ENCODE data around the gene PLEKHG4B. TPM values are rescaled to one million over a fixed set of nuclear protein-coding genes. Genes with fewer than 3 reads are reported as not detected.

The PLEKHG4B gene
- total and polyA plus RNA-seq, 2 of the 4 experiments (the other 2 are of a cell fraction) = 1.1 TPM

DNA sequence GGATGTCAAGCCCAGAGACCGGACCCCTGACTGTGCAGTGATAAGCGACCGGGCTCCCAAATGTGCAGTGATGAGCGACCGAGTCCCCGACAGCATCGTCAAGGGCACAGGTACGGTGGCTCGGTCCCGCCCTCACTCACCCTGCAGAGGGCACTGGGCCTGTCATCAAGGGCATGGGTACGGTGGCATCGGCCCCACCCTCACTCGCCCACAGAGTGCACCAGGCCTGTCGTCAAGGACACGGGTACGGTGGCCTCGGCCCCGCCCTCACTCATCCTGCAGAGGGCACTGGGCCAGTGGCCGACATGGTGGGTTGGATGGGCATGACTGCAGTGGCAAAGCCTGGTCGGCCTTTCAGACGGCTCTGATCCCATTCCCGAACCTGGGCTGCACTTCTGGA is 89.6 kb downstream of the PLEKHG4B start:
- Histone ChIP-seq H3K9me3 (ENCODE audit: control insufficient read depth, insufficient read depth, low read length) (no peaks in the 10 kb centered on the region), H2BK15ac (ENCODE audit: low read depth, low read length) (no peak overlapping the region), H3K4ac (ENCODE audit: low read depth, low read length) (no peak overlapping the region), H3K27ac (ENCODE audit: insufficient read depth, low read length) (no peak overlapping the region), H3K9me1 (ENCODE audit: insufficient read depth, low read length) (0 out of 2 replicates have a peak, but pooled peaks cover 2% of the 10 kb centered on the region), H3K14ac (replicated peaks; ENCODE audit: low read depth, low read length) (no peak overlapping the region), H2BK120ac (ENCODE audit: low read depth, low read length) (no peak overlapping the region), H3K23ac (ENCODE audit: low read depth, low read length) (no peak overlapping the region), H2AFZ (replicated peaks; ENCODE audit: low read length, poor library complexity) (no peak overlapping the region), H3K4me1 (ENCODE audit: control insufficient read depth, insufficient read depth, low read length) (no peaks in the 10 kb centered on the region), H2BK5ac (ENCODE audit: low read depth, low read length, poor library complexity, severe bottlenecking) (no peak overlapping the region), H3K9ac (ENCODE audit: low read depth, low read length) (no peak overlapping the region), H3K79me1 (ENCODE audit: low read depth in 1 of 2, low read length in 2 of 2) (no peaks in the 10 kb centered on the region), H3K27me3 (ENCODE audit: control insufficient read depth, insufficient read depth, low read length) (peaks cover 16% of the 10 kb centered on the region), H3K4me2 (ENCODE audit: low read depth, low read length) (no peak overlapping the region), H4K5ac (ENCODE audit: low read depth, low read length) (no peak overlapping the region), H3K4me3 (ENCODE audit: insufficient read depth, low read depth, low read length) (no peak overlapping the region), H4K91ac (ENCODE audit: insufficient read depth, low read depth, low read length) (no peak overlapping the region), H3K56ac (ENCODE audit: extremely low read depth, insufficient read depth, low read length) (no peak overlapping the region), H2AK9ac (replicated peaks; ENCODE audit: low read depth, low read length, poor library complexity) (no peak overlapping the region), H3K36me3 (ENCODE audit: control insufficient read depth, insufficient read depth, low read length) (no peaks in the 10 kb centered on the region), H4K20me1 (ENCODE audit: insufficient read depth, low read length) (no peaks in the 10 kb centered on the region), H2AK5ac (ENCODE audit: low read depth, low read length) (no peak overlapping the region), H4K8ac (ENCODE audit: low read depth in 2 of 2, low read length in 2 of 2) (no peak overlapping the region), H2BK20ac (ENCODE audit: low read depth, low read length) (no peak overlapping the region), H3K18ac (ENCODE audit: low read depth, low read length) (no peak overlapping the region)
- no peak for ATAC-seq (ENCODE audit: low read depth)
- ChIA-PET CTCF (no interaction called here), POLR2A (ENCODE audit: unreplicated experiment) (no interaction called here)
- no TSS peak for BruUV-seq (replicated peaks)
- dilution Hi-C loops (cut with HindIII; ENCODE audit: low sequenced_read_pairs, unreplicated experiment) (no loop called here), intact Hi-C loops (cut with micrococcal nuclease) (no loop called here), in situ Hi-C loops (cut with MboI; ENCODE audit: low sequenced_read_pairs) (no loop called here)
- no peak for DNase-seq
- TF ChIP-seq CEBPB (IDR thresholded peaks at IDR 0.05; ENCODE audit: low read depth, low read length) (no peak), BHLHE40 (IDR thresholded peaks at IDR 0.05; ENCODE audit: low read depth, low read length) (no peak), RAD21 (IDR thresholded peaks at IDR 0.05; ENCODE audit: low read length) (no peak), RFX5 (IDR thresholded peaks at IDR 0.05; ENCODE audit: low read depth, low read length) (no peak), NFE2L2 (IDR thresholded peaks at IDR 0.05; ENCODE audit: low read depth, low read length) (no peak), POLR2A (IDR thresholded peaks at IDR 0.05; ENCODE audit: low read depth, low read length) (no peak), FOS (IDR thresholded peaks at IDR 0.05; ENCODE audit: low read depth, low read length) (no peak), SMC3 (IDR thresholded peaks at IDR 0.05; ENCODE audit: low read depth, low read length) (no peak), RCOR1 (IDR thresholded peaks at IDR 0.05; ENCODE audit: insufficient replicate concordance, low read length) (no peak), MAFK (IDR thresholded peaks at IDR 0.05; ENCODE audit: low read depth, low read length) (no peak), MXI1 (IDR thresholded peaks at IDR 0.05; ENCODE audit: borderline replicate concordance, low read depth, low read length) (no peak), CHD1 (IDR thresholded peaks at IDR 0.05; ENCODE audit: low read depth, low read length) (no peak), MAZ (IDR thresholded peaks at IDR 0.05; ENCODE audit: borderline replicate concordance, low read depth, low read length) (no peak)
- TF ChIP-seq, protein P1, sequence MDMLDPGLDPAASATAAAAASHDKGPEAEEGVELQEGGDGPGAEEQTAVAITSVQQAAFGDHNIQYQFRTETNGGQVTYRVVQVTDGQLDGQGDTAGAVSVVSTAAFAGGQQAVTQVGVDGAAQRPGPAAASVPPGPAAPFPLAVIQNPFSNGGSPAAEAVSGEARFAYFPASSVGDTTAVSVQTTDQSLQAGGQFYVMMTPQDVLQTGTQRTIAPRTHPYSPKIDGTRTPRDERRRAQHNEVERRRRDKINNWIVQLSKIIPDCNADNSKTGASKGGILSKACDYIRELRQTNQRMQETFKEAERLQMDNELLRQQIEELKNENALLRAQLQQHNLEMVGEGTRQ (IDR thresholded peaks at IDR 0.05; ENCODE audit: low read depth, low read length) = no peak
- TF ChIP-seq, protein P2, sequence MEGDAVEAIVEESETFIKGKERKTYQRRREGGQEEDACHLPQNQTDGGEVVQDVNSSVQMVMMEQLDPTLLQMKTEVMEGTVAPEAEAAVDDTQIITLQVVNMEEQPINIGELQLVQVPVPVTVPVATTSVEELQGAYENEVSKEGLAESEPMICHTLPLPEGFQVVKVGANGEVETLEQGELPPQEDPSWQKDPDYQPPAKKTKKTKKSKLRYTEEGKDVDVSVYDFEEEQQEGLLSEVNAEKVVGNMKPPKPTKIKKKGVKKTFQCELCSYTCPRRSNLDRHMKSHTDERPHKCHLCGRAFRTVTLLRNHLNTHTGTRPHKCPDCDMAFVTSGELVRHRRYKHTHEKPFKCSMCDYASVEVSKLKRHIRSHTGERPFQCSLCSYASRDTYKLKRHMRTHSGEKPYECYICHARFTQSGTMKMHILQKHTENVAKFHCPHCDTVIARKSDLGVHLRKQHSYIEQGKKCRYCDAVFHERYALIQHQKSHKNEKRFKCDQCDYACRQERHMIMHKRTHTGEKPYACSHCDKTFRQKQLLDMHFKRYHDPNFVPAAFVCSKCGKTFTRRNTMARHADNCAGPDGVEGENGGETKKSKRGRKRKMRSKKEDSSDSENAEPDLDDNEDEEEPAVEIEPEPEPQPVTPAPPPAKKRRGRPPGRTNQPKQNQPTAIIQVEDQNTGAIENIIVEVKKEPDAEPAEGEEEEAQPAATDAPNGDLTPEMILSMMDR (conservative IDR thresholded peaks at IDR 0.05; ENCODE audit: low read depth, low read length) = no peak
- TF ChIP-seq, protein P3, sequence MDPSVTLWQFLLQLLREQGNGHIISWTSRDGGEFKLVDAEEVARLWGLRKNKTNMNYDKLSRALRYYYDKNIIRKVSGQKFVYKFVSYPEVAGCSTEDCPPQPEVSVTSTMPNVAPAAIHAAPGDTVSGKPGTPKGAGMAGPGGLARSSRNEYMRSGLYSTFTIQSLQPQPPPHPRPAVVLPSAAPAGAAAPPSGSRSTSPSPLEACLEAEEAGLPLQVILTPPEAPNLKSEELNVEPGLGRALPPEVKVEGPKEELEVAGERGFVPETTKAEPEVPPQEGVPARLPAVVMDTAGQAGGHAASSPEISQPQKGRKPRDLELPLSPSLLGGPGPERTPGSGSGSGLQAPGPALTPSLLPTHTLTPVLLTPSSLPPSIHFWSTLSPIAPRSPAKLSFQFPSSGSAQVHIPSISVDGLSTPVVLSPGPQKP (IDR thresholded peaks at IDR 0.05; ENCODE audit: borderline replicate concordance, low read depth, low read length) = no peak
- 94% methylated on average over 13 of the region's 22 CpGs; no CpG with 5 or more reads in 1 of the 2 experiments for WGBS, 2 experiments (ENCODE audit: extremely low coverage in 2 of 2, insufficient read length in 1 of 2)

All from IMR-90 (cell line).